K562 (cell line): Measurements from ENCODE around the gene CELF6. TPM values are rescaled to one million over a fixed set of nuclear protein-coding genes. Genes with fewer than 3 reads are reported as not detected.

Experiments used
- ATAC-seq: fragments of 200-7000 bp; cut with Tn5 transposase; 3 replicates; pipeline ENCODE4 v1.9.1; 2020; ENCODE audit warnings: moderate library complexity
- BruUV-seq: library from RNA; stranded (reverse); fragments of 400-500 nt; replicated peaks from 2 replicates; lab custom pipeline; 2021; lab: Mats Ljungman, UMichigan
- CTCF ChIA-PET: fragments of 300-600 bp; formaldehyde crosslinking; extraction: SDS; loops from one replicate; lab custom pipeline; 2021; ENCODE audit warnings: low intra/inter-chr PET ratio; lab: Yijun Ruan, JAX
- POLR2A ChIA-PET: fragments of 300-600, 350-650 bp; sonication (Branson Sonifier 250); formaldehyde crosslinking; extraction: SDS; loops from one replicate; lab custom pipeline; 2021; ENCODE audit warnings: antibody characterized with exemption, inconsistent platforms; lab: Yijun Ruan, JAX
- DNase-seq, 4 experiments: peaks; one replicate each; pipeline versions ENCODE4 v3.0.0 to v3.0.0-alpha.2; 2011 to 2018; ENCODE audit warnings: low spot score in 3 of 4, mixed read lengths in 3 of 4; ENCODE audit errors: extremely low read depth in 1 of 4
- FAIRE-seq: peaks from 2 replicates; lab custom pipeline; 2011; peaks lifted over from hg19 to GRCh38; lab: Jason Lieb, UNC
- H2AFZ ChIP-seq: 2 replicates; pipeline ENCODE4 v1.6.0; 2011; ENCODE audit warnings: low read depth, low read length, control low read depth, inconsistent platforms
- H3K27ac ChIP-seq: fragments of 200-600 bp; 3 replicates; pipeline ENCODE4 v1.8.0; 2011; ENCODE audit warnings: low read depth, mild to moderate bottlenecking, control low read depth, inconsistent platforms, low read length, moderate library complexity, mixed read lengths; ENCODE audit errors: extremely low read depth
- H3K27me3 ChIP-seq, 2 experiments: fragments of 300-600 bp in 1 of 2; 2 replicates in 1 of 2; 3 replicates in 1 of 2; pipeline versions ENCODE4 v1.6.0 to v1.8.0; 2011; ENCODE audit warnings: inconsistent platforms in 2 of 2, low read length in 2 of 2, mild to moderate bottlenecking in 1 of 2, mixed read lengths in 1 of 2, moderate library complexity in 1 of 2; ENCODE audit not compliant: control insufficient read depth in 2 of 2, insufficient read depth in 2 of 2
- H3K36me3 ChIP-seq: fragments of 300-600 bp; 3 replicates; pipeline ENCODE4 v1.8.0; 2011; ENCODE audit warnings: mild to moderate bottlenecking, low read length, inconsistent platforms; ENCODE audit not compliant: control insufficient read depth, insufficient read depth
- H3K4me1 ChIP-seq, 2 experiments: fragments of 200-600 bp in 1 of 2; replicated peaks in 1 of 2; 2 replicates in 1 of 2; 3 replicates in 1 of 2; pipeline versions ENCODE4 v1.5.1 to v1.8.0; 2011; ENCODE audit warnings: inconsistent platforms in 2 of 2, low read length in 2 of 2, mild to moderate bottlenecking in 1 of 2, mixed read lengths in 1 of 2, moderate library complexity in 1 of 2; ENCODE audit not compliant: control insufficient read depth in 2 of 2, insufficient read depth in 2 of 2
- H3K4me2 ChIP-seq: 2 replicates; pipeline ENCODE4 v1.6.1; 2011; ENCODE audit warnings: low read length, control low read depth, inconsistent platforms, mixed read lengths; ENCODE audit not compliant: insufficient read depth
- H3K4me3 ChIP-seq: fragments of 200-600 bp; sonication (generic), shearing (Covaris generic); 2 replicates; pipeline ENCODE4 v1.5.1; 2016; ENCODE audit warnings: control low read depth, inconsistent platforms
- H3K79me2 ChIP-seq: fragments of 200-600 bp; 3 replicates; pipeline ENCODE4 v1.8.0; 2011; ENCODE audit warnings: low read length, inconsistent platforms; ENCODE audit not compliant: control insufficient read depth, insufficient read depth
- H3K9ac ChIP-seq, 2 experiments: 2 replicates each; pipeline versions ENCODE4 v1.6.0 to v1.6.1; 2011; ENCODE audit warnings: low read depth in 2 of 2, low read length in 2 of 2, control low read depth in 1 of 2, inconsistent platforms in 1 of 2, mild to moderate bottlenecking in 1 of 2, mixed read lengths in 1 of 2; ENCODE audit not compliant: insufficient read depth in 1 of 2
- H3K9me1 ChIP-seq: one replicate; pipeline ENCODE4 v1.6.0; 2011; ENCODE audit warnings: inconsistent platforms, mild to moderate bottlenecking, low read length, moderate library complexity; ENCODE audit not compliant: control insufficient read depth, insufficient read depth
- H3K9me3 ChIP-seq: replicated peaks from 2 replicates; pipeline ENCODE4 v1.5.1; 2011; ENCODE audit warnings: low read depth, low read length, inconsistent platforms; ENCODE audit not compliant: control insufficient read depth, insufficient read depth
- H4K20me1 ChIP-seq: replicated peaks from 2 replicates; pipeline ENCODE4 v1.6.1; 2011; ENCODE audit warnings: low read length, inconsistent platforms, mixed read lengths; ENCODE audit not compliant: control insufficient read depth, insufficient read depth
- DEAF1 ChIP-seq: fragments of 450-650 bp; formaldehyde crosslinking; IDR thresholded peaks from 2 replicates; pipeline ENCODE4 v1.4.0; 2020; ENCODE audit warnings: mild to moderate bottlenecking, moderate library complexity
- NCOA4 ChIP-seq: fragments of 450-650 bp; IDR thresholded peaks from 2 replicates; pipeline ENCODE4 v1.6.1; 2018; ENCODE audit warnings: mild to moderate bottlenecking; ENCODE audit not compliant: partially characterized antibody
- POLR2AphosphoS5 ChIP-seq: IDR thresholded peaks from 2 replicates; pipeline ENCODE4 v1.6.1; 2011; ENCODE audit warnings: mild to moderate bottlenecking, low read depth, low read length, moderate library complexity; ENCODE audit not compliant: control insufficient read depth, insufficient read depth
- RAD21 ChIP-seq, 2 experiments: fragments of 250-450 bp in 1 of 2; fragments of 450-650 bp in 1 of 2; sonication (Bioruptor Pico) in 1 of 2; formaldehyde crosslinking in 1 of 2; IDR thresholded peaks in 1 of 2; conservative IDR thresholded peaks in 1 of 2; 2 replicates each; pipeline versions ENCODE4 v1.4.0 to v1.8.0; 2020 to 2022; ENCODE audit warnings: mild to moderate bottlenecking in 2 of 2, moderate library complexity in 1 of 2
- SMC3 ChIP-seq: conservative IDR thresholded peaks from 2 replicates; pipeline ENCODE4 v1.6.1; 2011; ENCODE audit warnings: low read depth, low read length, improper control_type of control experiment; ENCODE audit not compliant: insufficient read depth
- STAG1 ChIP-seq: sonication (generic); formaldehyde crosslinking; IDR thresholded peaks from 2 replicates; pipeline ENCODE4 v1.5.0; 2020; ENCODE audit warnings: missing genetic modification reagents, borderline replicate concordance
- XRCC5 ChIP-seq: fragments of 200-400 bp; formaldehyde crosslinking; IDR thresholded peaks from 2 replicates; pipeline ENCODE4 v1.6.1; 2017; ENCODE audit warnings: low read depth, mild to moderate bottlenecking, low read length
- WGBS: fragments of 100-300 bp; shearing (Covaris generic); methylation state at CpG from one replicate; pipeline ENCODE4 v1.1.6; 2016; ENCODE audit warnings: low coverage, mixed read lengths; ENCODE audit not compliant: insufficient coverage; ENCODE audit errors: missing lambda C conversion rate; 5-methylcytosine and 5-hydroxymethylcytosine counted together
- in situ Hi-C: fragments of 300-500 bp; cut with MboI; formaldehyde crosslinking; loops from 4 replicates; pipeline ENCODE4 v1.15.0; 2018; ENCODE audit warnings: inconsistent platforms, mixed read lengths
- intact Hi-C: fragments of 100-400 bp; cut with micrococcal nuclease; formaldehyde crosslinking; loops from 2 replicates; pipeline ENCODE4 v1.14.2; 2022
- polyA plus RNA-seq, 8 experiments: library from polyadenylated mRNA; depleted of rRNA in 4 of 8; stranded (reverse) in 5 of 8; unstranded in 3 of 8; fragments of >200 nt; fragmentation: Nextera tagmentation in 2 of 8; fragmentation: Illumina TruSeq in 1 of 8; extraction: Ambion mirVana in 2 of 8; extraction: Trizol in 1 of 8; gene quantifications; 2 replicates each; pipeline versions ENCODE4 v1.2.1 to v1.2.3, GENCODE V29; 2011 to 2014; ENCODE audit warnings: inconsistent platforms in 1 of 8, missing spikeins in 1 of 8
- total RNA-seq, 7 experiments: library from RNA; depleted of rRNA in 6 of 7; stranded (reverse); fragments of >200 nt in 6 of 7; fragmentation: Illumina TruSeq in 2 of 7; extraction: Trizol in 2 of 7; gene quantifications; 2 replicates each; pipeline versions ENCODE4 v1.2.1 to v1.2.3, GENCODE V29; 2011 to 2021; ENCODE audit warnings: low replicate concordance in 1 of 7
- TF ChIP-seq, protein P1 (sequence below), 2 experiments: fragments of 450-650 bp; formaldehyde crosslinking in 1 of 2; IDR thresholded peaks; 2 replicates each; pipeline versions ENCODE4 v1.4.0 to v1.6.1; 2014 to 2020; ENCODE audit warnings: mild to moderate bottlenecking in 2 of 2, borderline replicate concordance in 1 of 2, low read depth in 1 of 2

CELF6 gene
- total and polyA plus RNA-seq, 9 of the 15 experiments (the other 6 are each of a cell fraction or from before 2014, with no cell fraction given), result 0.01 to 0.11 TPM; not detected in 7

DNA sequence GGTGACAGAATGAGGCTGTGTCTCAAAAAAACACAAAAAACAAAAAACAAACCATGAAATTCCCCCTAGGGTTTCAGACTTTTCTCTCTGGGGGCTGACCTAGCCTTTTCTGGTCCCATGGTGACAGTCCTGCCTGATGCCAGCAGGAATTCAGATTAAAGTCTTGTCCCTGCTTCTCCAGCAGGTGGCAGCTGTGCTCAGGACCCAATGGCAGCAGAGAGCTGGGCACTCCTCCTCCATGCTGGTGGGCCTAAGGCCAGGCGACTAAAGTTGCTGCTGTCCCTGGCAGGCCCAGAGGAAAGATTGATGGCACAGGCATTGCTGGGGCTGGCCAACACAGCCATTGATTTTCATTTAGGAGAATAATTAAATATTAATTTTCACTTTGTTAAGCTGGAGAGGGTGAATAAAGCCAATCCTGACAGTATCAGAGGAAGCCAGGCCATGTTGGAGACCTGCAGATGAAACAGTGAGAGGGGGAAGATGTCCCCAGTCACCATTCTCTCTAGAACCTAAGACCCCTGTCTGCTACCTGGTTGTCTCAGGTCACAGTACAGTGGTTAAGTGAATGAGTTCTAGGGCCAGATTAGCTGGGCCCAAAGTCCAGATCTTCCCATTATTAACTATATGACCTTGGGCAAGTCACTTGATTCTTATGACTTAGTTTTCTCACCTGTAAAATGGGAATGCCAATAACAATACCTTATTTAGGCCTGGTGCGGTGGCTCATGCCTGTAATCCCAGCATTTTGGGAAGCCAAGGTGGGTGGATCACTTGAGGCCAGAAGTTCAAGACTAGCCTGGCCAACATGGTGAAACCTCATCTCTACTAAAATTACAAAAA is 7.1 kb downstream of the CELF6 start:
- peaks cover 4 to 14% of the 10 kb centered on the region in 2 experiments; a peak in 4 of 5 replicates for H3K27me3 ChIP-seq
- H2AFZ ChIP-seq, result no peak overlapping the region
- no peaks in the 10 kb centered on the region for H3K9me1 ChIP-seq
- 0 out of 2 replicates have a peak, but pooled peaks cover 3% of the 10 kb centered on the region for H4K20me1 ChIP-seq
- BruUV-seq, result no TSS peak
- no peaks in the 10 kb centered on the region for H3K9me3 ChIP-seq
- no peaks in the 10 kb centered on the region for H3K4me1 ChIP-seq
- intact Hi-C loops, result loop anchor here (2.0 to 10.0 kb wide), 2 partner anchors 160 to 272 kb away; no protein-coding TSS in a partner anchor
- ATAC-seq (peak; percentile 99), DNase-seq (peak; percentile 72 to 78 (median 74)), FAIRE-seq (peak; percentile 85)
- ChIA-PET CTCF (no interaction called here), POLR2A (interaction anchor here (0.6 to 1.4 kb wide), 3 partner anchors 13 to 152 kb away, joined by 3 to 4 read pairs (median 3); no protein-coding TSS in a partner anchor)
- in situ Hi-C loops, result loop anchor here (25.0 kb wide), 3 partner anchors 774 to 1774 kb away; partner anchors contain the start of gene GOLGA6A
- H3K27ac ChIP-seq, result no peak overlapping the region
- no peak overlapping the region for H3K9ac ChIP-seq
- H3K4me3 ChIP-seq, result no peak overlapping the region
- no peaks in the 10 kb centered on the region for H3K79me2 ChIP-seq
- WGBS, result 3% methylated on average over 2 of the region's 2 CpGs
- H3K36me3 ChIP-seq, result no peaks in the 10 kb centered on the region
- H3K4me2 ChIP-seq, result no peak overlapping the region
- peak; percentile 49; the same call in 1 of the 2 replicates for TF ChIP-seq DEAF1 (CRISPR knock-in tag)
- TF ChIP-seq NCOA4, result no peak
- peak; percentile 61 to 84 for TF ChIP-seq RAD21 (CRISPR knock-in tag; conservative IDR thresholded peaks at IDR 0.05 in 1 of 2, IDR thresholded peaks at IDR 0.05 in 1 of 2)
- 0 out of 2 replicates have a peak, but pooled peaks have one; percentile 46 for TF ChIP-seq XRCC5
- peak; percentile 78 for TF ChIP-seq SMC3
- TF ChIP-seq, protein P1, sequence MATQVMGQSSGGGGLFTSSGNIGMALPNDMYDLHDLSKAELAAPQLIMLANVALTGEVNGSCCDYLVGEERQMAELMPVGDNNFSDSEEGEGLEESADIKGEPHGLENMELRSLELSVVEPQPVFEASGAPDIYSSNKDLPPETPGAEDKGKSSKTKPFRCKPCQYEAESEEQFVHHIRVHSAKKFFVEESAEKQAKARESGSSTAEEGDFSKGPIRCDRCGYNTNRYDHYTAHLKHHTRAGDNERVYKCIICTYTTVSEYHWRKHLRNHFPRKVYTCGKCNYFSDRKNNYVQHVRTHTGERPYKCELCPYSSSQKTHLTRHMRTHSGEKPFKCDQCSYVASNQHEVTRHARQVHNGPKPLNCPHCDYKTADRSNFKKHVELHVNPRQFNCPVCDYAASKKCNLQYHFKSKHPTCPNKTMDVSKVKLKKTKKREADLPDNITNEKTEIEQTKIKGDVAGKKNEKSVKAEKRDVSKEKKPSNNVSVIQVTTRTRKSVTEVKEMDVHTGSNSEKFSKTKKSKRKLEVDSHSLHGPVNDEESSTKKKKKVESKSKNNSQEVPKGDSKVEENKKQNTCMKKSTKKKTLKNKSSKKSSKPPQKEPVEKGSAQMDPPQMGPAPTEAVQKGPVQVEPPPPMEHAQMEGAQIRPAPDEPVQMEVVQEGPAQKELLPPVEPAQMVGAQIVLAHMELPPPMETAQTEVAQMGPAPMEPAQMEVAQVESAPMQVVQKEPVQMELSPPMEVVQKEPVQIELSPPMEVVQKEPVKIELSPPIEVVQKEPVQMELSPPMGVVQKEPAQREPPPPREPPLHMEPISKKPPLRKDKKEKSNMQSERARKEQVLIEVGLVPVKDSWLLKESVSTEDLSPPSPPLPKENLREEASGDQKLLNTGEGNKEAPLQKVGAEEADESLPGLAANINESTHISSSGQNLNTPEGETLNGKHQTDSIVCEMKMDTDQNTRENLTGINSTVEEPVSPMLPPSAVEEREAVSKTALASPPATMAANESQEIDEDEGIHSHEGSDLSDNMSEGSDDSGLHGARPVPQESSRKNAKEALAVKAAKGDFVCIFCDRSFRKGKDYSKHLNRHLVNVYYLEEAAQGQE (IDR thresholded peaks at IDR 0.05; ENCODE audit: borderline replicate concordance), result peak; percentile 62; the same call in 1 of the 2 replicates
- TF ChIP-seq, protein P1 (CRISPR knock-in tag; IDR thresholded peaks at IDR 0.05; ENCODE audit: low read depth), result no peak
- no peak for TF ChIP-seq POLR2AphosphoS5
- TF ChIP-seq STAG1 (CRISPR knock-in tag), result peak; percentile 44; the same call in 1 of the 2 replicates
